GM19397 (cell line): ENCODE measurements around the gene ADGRF3.
"Not testable (repeated sequence)": the region's sequence is repeated elsewhere in the genome, so short reads cannot be mapped to it uniquely, and the experiment has no call there.

ENCODE experiments used
- ATAC-seq: cut with Tn5 transposase; IDR thresholded peaks from one replicate; pipeline ENCODE4 v1.9.1; 2021; ENCODE audit warnings: mild to moderate bottlenecking, moderate library complexity; ENCODE audit not compliant: unreplicated experiment

Gene ADGRF3

GRCh38 chr2:26346454-26347053 is at the start of gene ADGRF3:
TSS of gene ADGRF3 (minus strand) at chr2:26346789. CDS start at chr2:26346234, 555 bp downstream.
- no peak for ATAC-seq

- ATAC-seq: no peak
Measured at GRCh38 chr2:26395394-26395793, 48.8 kb upstream of the ADGRF3 start.

- no peak for ATAC-seq
Measured at GRCh38 chr2:26394694-26395093, 48.1 kb upstream of the ADGRF3 start.

GRCh38 chr2:26387189-26387588 is 40.6 kb upstream of the ADGRF3 start:
- ATAC-seq: no peak

- ATAC-seq: no peak
Measured at GRCh38 chr2:26384597-26384996, 38.0 kb upstream of the ADGRF3 start.

GRCh38 chr2:26384183-26384582 is 37.6 kb upstream of the ADGRF3 start:
- ATAC-seq: no peak

GRCh38 chr2:26382564-26382963 is 36.0 kb upstream of the ADGRF3 start:
- ATAC-seq: no peak

GRCh38 chr2:26380281-26380680 is 33.7 kb upstream of the ADGRF3 start:
- ATAC-seq: no peak

GRCh38 chr2:26376799-26377198 is 30.2 kb upstream of the ADGRF3 start:
- ATAC-seq: no peak

- ATAC-seq: not testable (repeated sequence)
Measured at GRCh38 chr2:26370909-26371308, 24.3 kb upstream of the ADGRF3 start.

- ATAC-seq: not testable (repeated sequence)
Measured at GRCh38 chr2:26369664-26370063, 23.1 kb upstream of the ADGRF3 start.

- no peak for ATAC-seq
Measured at GRCh38 chr2:26366957-26367356, 20.4 kb upstream of the ADGRF3 start.

- ATAC-seq: no peak
Measured at GRCh38 chr2:26364669-26365068, 18.1 kb upstream of the ADGRF3 start.

- no peak for ATAC-seq
Measured at GRCh38 chr2:26363958-26364357, 17.4 kb upstream of the ADGRF3 start.

GRCh38 chr2:26363323-26363722 is 16.7 kb upstream of the ADGRF3 start:
- ATAC-seq: no peak

GRCh38 chr2:26359886-26360473 is 13.4 kb upstream of the ADGRF3 start:
- ATAC-seq: no peak

- no peak for ATAC-seq
Measured at GRCh38 chr2:26356771-26357170, 10.2 kb upstream of the ADGRF3 start.

GRCh38 chr2:26356111-26356510 is 9.5 kb upstream of the ADGRF3 start:
- ATAC-seq: no peak

GRCh38 chr2:26355038-26355995 is 8.7 kb upstream of the ADGRF3 start:
- ATAC-seq: no peak

- not testable (repeated sequence) for ATAC-seq
Measured at GRCh38 chr2:26354469-26354868, 7.9 kb upstream of the ADGRF3 start.

- ATAC-seq: no peak
Measured at GRCh38 chr2:26352892-26353291, 6.3 kb upstream of the ADGRF3 start.
